ENCODE data around the gene SLC46A1. TPM values are rescaled to one million over a fixed set of nuclear protein-coding genes. Genes with fewer than 3 reads are reported as not detected.

The SLC46A1 gene
- total and polyA plus RNA-seq, 10 of the 15 experiments (the other 5 are each of a cell fraction or from before 2014, with no cell fraction given): 1.7 to 6.9 (median 4.0) TPM

- no peak for TF ChIP-seq PKNOX1 (IDR thresholded peaks at IDR 0.05)
- TF ChIP-seq NR2F1 (conservative IDR thresholded peaks at IDR 0.05): no peak
- TF ChIP-seq SREBF1 (IDR thresholded peaks at IDR 0.05; ENCODE audit: low read length): no peak
- TF ChIP-seq POLR2A (IDR thresholded peaks at IDR 0.05; ENCODE audit: low read depth, low read length): no peak
- TF ChIP-seq TAF1 (IDR thresholded peaks at IDR 0.05; ENCODE audit: borderline replicate concordance, low read depth, low read length): no peak
- no peak for TF ChIP-seq ZNF217 (IDR thresholded peaks at IDR 0.05)
- no peak for TF ChIP-seq BRCA1 (IDR thresholded peaks at IDR 0.05; ENCODE audit: low read depth, low read length)
These were observed 19.2 kb upstream of the SLC46A1 start (continued) for GRCh38 chr17:28425206-28425605.

DNA sequence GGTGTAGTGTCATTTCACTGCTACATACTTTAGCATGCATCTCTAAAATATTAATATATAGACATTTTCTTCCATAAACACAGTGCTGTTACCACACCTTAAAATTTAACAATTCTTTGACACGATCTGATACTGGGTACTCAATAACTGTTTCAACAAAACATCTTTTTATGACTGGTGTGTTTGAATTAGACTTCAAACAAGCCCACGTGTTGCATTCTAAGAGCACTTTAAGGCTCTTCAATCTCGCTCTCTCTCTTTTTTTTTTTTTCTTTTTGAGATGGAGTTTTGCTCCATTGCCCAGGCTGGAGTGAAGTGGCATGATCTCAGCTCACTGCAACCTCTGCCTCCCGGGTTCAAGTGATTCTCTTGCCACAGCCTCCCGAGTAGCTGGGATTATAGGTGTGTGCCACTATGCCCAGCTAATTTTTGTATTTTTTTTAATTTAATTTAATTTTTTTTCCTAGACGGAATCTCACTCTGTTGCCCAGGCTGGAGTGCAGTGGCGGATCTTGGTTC is 15.8 kb upstream of the SLC46A1 start:
- Histone ChIP-seq H3K79me2 (ENCODE audit: control insufficient read depth, insufficient read depth, low read length) (no peaks in the 10 kb centered on the region), H3K4me2 (ENCODE audit: control insufficient read depth, insufficient read depth) (no peak overlapping the region), H3K9me3 (replicated peaks; ENCODE audit: control insufficient read depth, insufficient read depth, low read length) (no peaks in the 10 kb centered on the region), H2AFZ (ENCODE audit: control insufficient read depth, low read depth, low read length) (no peak overlapping the region), H3K36me3 (ENCODE audit: control insufficient read depth in 2 of 2, insufficient read depth in 2 of 2, low read length in 1 of 2) (no peaks in the 10 kb centered on the region), H3K4me3 (no peak overlapping the region), H3K27me3 (replicated peaks in 1 of 2; ENCODE audit: control insufficient read depth in 2 of 2, insufficient read depth in 2 of 2, low read length in 1 of 2) (no peaks in the 10 kb centered on the region; a peak in 1 of 4 replicates), H3K4me1 (ENCODE audit: control insufficient read depth, insufficient read depth, low read length) (no peaks in the 10 kb centered on the region; the same call in 1 of the 2 replicates), H4K20me1 (ENCODE audit: control insufficient read depth, insufficient read depth) (no peaks in the 10 kb centered on the region), H3K27ac (ENCODE audit: control insufficient read depth, insufficient read depth) (no peak overlapping the region), H3K9ac (ENCODE audit: control insufficient read depth, insufficient read depth, low read length) (no peak overlapping the region)
- FAIRE-seq (no peak), ATAC-seq (no peak), DNase-seq (ENCODE audit: low read depth, low spot score) (no peak)
- intact Hi-C loops (cut with micrococcal nuclease; ENCODE audit: unreplicated experiment): no loop called here
- ChIA-PET POLR2A (no interaction called here), RAD21 (ENCODE audit: unreplicated experiment) (no interaction called here), SMC1A (ENCODE audit: uncharacterized antibody, unreplicated experiment) (interaction anchor here (1.1 kb wide), 1 partner anchor 14 kb away, joined by 3 read pairs; no protein-coding TSS in a partner anchor), CTCF (interaction anchor here (0.5 to 1.1 kb wide), 3 partner anchors 17 to 613 kb away, joined by 3 read pairs; no protein-coding TSS in a partner anchor)
- WGBS (ENCODE audit: insufficient coverage, insufficient replicate concordance, low lambda C conversion rate, missing lambda C conversion rate): 52% methylated on average over 7 of the region's 7 CpGs
- BruUV-seq (replicated peaks): no TSS peak
- in situ Hi-C loops (cut with MboI): no loop called here
- TF ChIP-seq EZH2 (IDR thresholded peaks at IDR 0.05; ENCODE audit: borderline replicate concordance, control insufficient read depth, low read depth, low read length): no peak
- TF ChIP-seq, protein P1, sequence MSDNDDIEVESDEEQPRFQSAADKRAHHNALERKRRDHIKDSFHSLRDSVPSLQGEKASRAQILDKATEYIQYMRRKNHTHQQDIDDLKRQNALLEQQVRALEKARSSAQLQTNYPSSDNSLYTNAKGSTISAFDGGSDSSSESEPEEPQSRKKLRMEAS (IDR thresholded peaks at IDR 0.05; ENCODE audit: low read depth, low read length): no peak
- TF ChIP-seq CHD4 (IDR thresholded peaks at IDR 0.05): no peak
- TF ChIP-seq, protein P2, sequence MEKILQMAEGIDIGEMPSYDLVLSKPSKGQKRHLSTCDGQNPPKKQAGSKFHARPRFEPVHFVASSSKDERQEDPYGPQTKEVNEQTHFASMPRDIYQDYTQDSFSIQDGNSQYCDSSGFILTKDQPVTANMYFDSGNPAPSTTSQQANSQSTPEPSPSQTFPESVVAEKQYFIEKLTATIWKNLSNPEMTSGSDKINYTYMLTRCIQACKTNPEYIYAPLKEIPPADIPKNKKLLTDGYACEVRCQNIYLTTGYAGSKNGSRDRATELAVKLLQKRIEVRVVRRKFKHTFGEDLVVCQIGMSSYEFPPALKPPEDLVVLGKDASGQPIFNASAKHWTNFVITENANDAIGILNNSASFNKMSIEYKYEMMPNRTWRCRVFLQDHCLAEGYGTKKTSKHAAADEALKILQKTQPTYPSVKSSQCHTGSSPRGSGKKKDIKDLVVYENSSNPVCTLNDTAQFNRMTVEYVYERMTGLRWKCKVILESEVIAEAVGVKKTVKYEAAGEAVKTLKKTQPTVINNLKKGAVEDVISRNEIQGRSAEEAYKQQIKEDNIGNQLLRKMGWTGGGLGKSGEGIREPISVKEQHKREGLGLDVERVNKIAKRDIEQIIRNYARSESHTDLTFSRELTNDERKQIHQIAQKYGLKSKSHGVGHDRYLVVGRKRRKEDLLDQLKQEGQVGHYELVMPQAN (conservative IDR thresholded peaks at IDR 0.05): no peak
- TF ChIP-seq CBX3 (IDR thresholded peaks at IDR 0.05; ENCODE audit: borderline replicate concordance, low read depth): no peak
- TF ChIP-seq ZNF622 (IDR thresholded peaks at IDR 0.05): no peak
- TF ChIP-seq SP1 (IDR thresholded peaks at IDR 0.05; ENCODE audit: low read depth, low read length): no peak
- no peak for TF ChIP-seq NR2F1 (conservative IDR thresholded peaks at IDR 0.05)
- TF ChIP-seq MTA2 (IDR thresholded peaks at IDR 0.05; ENCODE audit: low read depth): no peak
- TF ChIP-seq RFX5 (IDR thresholded peaks at IDR 0.05; ENCODE audit: low read depth, low read length): no peak
- TF ChIP-seq FOS (IDR thresholded peaks at IDR 0.05; ENCODE audit: borderline replicate concordance, extremely low read depth, insufficient read length): no peak
- no peak for TF ChIP-seq IRF4 (IDR thresholded peaks at IDR 0.05; ENCODE audit: low read depth, low read length)
- TF ChIP-seq, protein P3, sequence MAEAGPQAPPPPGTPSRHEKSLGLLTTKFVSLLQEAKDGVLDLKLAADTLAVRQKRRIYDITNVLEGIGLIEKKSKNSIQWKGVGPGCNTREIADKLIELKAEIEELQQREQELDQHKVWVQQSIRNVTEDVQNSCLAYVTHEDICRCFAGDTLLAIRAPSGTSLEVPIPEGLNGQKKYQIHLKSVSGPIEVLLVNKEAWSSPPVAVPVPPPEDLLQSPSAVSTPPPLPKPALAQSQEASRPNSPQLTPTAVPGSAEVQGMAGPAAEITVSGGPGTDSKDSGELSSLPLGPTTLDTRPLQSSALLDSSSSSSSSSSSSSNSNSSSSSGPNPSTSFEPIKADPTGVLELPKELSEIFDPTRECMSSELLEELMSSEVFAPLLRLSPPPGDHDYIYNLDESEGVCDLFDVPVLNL (IDR thresholded peaks at IDR 0.05; ENCODE audit: low read depth, low read length): no peak
- no peak for TF ChIP-seq CHD1 (IDR thresholded peaks at IDR 0.05; ENCODE audit: low read depth, low read length)
- no peak for TF ChIP-seq NFXL1 (IDR thresholded peaks at IDR 0.05; ENCODE audit: borderline replicate concordance)
- TF ChIP-seq NRF1 (conservative IDR thresholded peaks at IDR 0.05; ENCODE audit: low read depth, low read length): no peak
- TF ChIP-seq KLF5 (IDR thresholded peaks at IDR 0.05; ENCODE audit: partially characterized antibody): no peak
